HTR-8/SVneo (cell line): ENCODE results near the gene TTLL11.
"Not testable (repeated sequence)": the region's sequence is repeated elsewhere in the genome, so short reads cannot be mapped to it uniquely, and the experiment has no call there.

Experiments
- DNase-seq: peaks from one replicate; pipeline ENCODE4 v3.0.0; 2011; ENCODE audit warnings: low spot score, mixed read lengths; ENCODE audit not compliant: insufficient read length
- FAIRE-seq: peaks from 2 replicates; lab custom pipeline; 2011; peaks lifted over from hg19 to GRCh38; lab: Jason Lieb, UNC

TTLL11 gene

GRCh38 chr9:121987314-121987713 is 105.8 kb downstream of the TTLL11 start:
- no peak for FAIRE-seq

GRCh38 chr9:121985792-121986494 is 107.2 kb downstream of the TTLL11 start:
- FAIRE-seq (no peak), DNase-seq (no peak)

More at GRCh38 chr9:121987314-121987713, 105.8 kb downstream of the TTLL11 start:
- no peak for DNase-seq

GRCh38 chr9:121984726-121985402 is 108.2 kb downstream of the TTLL11 start:
- FAIRE-seq: no peak
- no peak for DNase-seq

GRCh38 chr9:121983736-121984135 is 109.4 kb downstream of the TTLL11 start:
- DNase-seq: no peak

GRCh38 chr9:121981118-121981883 is 111.8 kb downstream of the TTLL11 start:
- FAIRE-seq (no peak), DNase-seq (no peak)

More at GRCh38 chr9:121983736-121984135, 109.4 kb downstream of the TTLL11 start:
- no peak for FAIRE-seq

GRCh38 chr9:121980665-121981064 is 112.4 kb downstream of the TTLL11 start:
- not testable (repeated sequence) for DNase-seq, FAIRE-seq

- no peak for FAIRE-seq
- no peak for DNase-seq
Measured at GRCh38 chr9:121979736-121980135, 113.4 kb downstream of the TTLL11 start.

- FAIRE-seq: no peak
Measured at GRCh38 chr9:121976751-121977150, 116.4 kb downstream of the TTLL11 start.

GRCh38 chr9:121975801-121976277 is 117.3 kb downstream of the TTLL11 start:
- DNase-seq (no peak), FAIRE-seq (no peak)

More at GRCh38 chr9:121976751-121977150, 116.4 kb downstream of the TTLL11 start:
- DNase-seq: no peak

GRCh38 chr9:121974421-121974820 is 118.7 kb downstream of the TTLL11 start:
- DNase-seq (no peak), FAIRE-seq (no peak)

- FAIRE-seq (no peak), DNase-seq (peak; percentile 21)
Measured at GRCh38 chr9:121972501-121972981, 120.6 kb downstream of the TTLL11 start.

- no peak for FAIRE-seq
- DNase-seq: no peak
Measured at GRCh38 chr9:121968056-121968455, 125.1 kb downstream of the TTLL11 start.

GRCh38 chr9:121966706-121967105 is 126.4 kb downstream of the TTLL11 start:
- FAIRE-seq: no peak
- no peak for DNase-seq

- FAIRE-seq: no peak
Measured at GRCh38 chr9:121963528-121963995, 129.5 kb downstream of the TTLL11 start.

GRCh38 chr9:121962421-121962820 is 130.7 kb downstream of the TTLL11 start:
- no peak for DNase-seq
- no peak for FAIRE-seq

More at GRCh38 chr9:121963528-121963995, 129.5 kb downstream of the TTLL11 start:
- DNase-seq: peak; percentile 31

GRCh38 chr9:121960665-121961064 is 132.4 kb downstream of the TTLL11 start:
- no peak for FAIRE-seq
- DNase-seq: no peak

GRCh38 chr9:121958530-121958929 is 134.6 kb downstream of the TTLL11 start:
- DNase-seq (no peak), FAIRE-seq (no peak)

- FAIRE-seq (no peak), DNase-seq (no peak)
Measured at GRCh38 chr9:121956808-121957207, 136.3 kb downstream of the TTLL11 start.

- DNase-seq: no peak
- FAIRE-seq: no peak
Measured at GRCh38 chr9:121955649-121956048, 137.5 kb downstream of the TTLL11 start.

GRCh38 chr9:121954477-121955140 is 138.5 kb downstream of the TTLL11 start:
- FAIRE-seq: no peak
- DNase-seq: no peak
